Inflammatory macrophage treated with lipopolysaccharide for 1 hour (primary cell): Measurements from ENCODE around the gene SIK3.
A peak's percentile ranks its signal among the peaks of the same experiment; 100 is the strongest.

ENCODE experiments used
- DNase-seq, 2 donors: peaks; one replicate each; pipeline ENCODE4 v3.0.0-alpha.2; 2020 to 2022

Gene SIK3

GRCh38 chr11:116859175-116859574, 239.1 kb downstream of the SIK3 start:
- DNase-seq = no peak

- no peak for DNase-seq
These were observed 240.3 kb downstream of the SIK3 start for GRCh38 chr11:116857936-116858335.

GRCh38 chr11:116857316-116857715, 240.9 kb downstream of the SIK3 start:
- DNase-seq = no peak

GRCh38 chr11:116856423-116856822, 241.8 kb downstream of the SIK3 start:
- DNase-seq = no peak

- no peak for DNase-seq
These were observed 242.8 kb downstream of the SIK3 start for GRCh38 chr11:116855413-116855812.

GRCh38 chr11:116853461-116854073, 244.7 kb downstream of the SIK3 start:
- peak; percentile 82 to 88 for DNase-seq

- peak in 1 of 2 donors; percentile 22 for DNase-seq
These were observed 245.8 kb downstream of the SIK3 start for GRCh38 chr11:116852261-116853031.

GRCh38 chr11:116851626-116852025, 246.6 kb downstream of the SIK3 start:
- DNase-seq = peak; percentile 77 to 87

- DNase-seq = no peak
These were observed 248.7 kb downstream of the SIK3 start for GRCh38 chr11:116849486-116849885.

- no peak for DNase-seq
These were observed 249.2 kb downstream of the SIK3 start for GRCh38 chr11:116849060-116849459.

- no peak for DNase-seq
These were observed 250.6 kb downstream of the SIK3 start for GRCh38 chr11:116847612-116848011.

GRCh38 chr11:116844722-116845121, 253.5 kb downstream of the SIK3 start:
- DNase-seq = no peak

GRCh38 chr11:116843661-116844060, 254.6 kb downstream of the SIK3 start:
- no peak for DNase-seq

GRCh38 chr11:116842909-116843308, 255.3 kb downstream of the SIK3 start:
- no peak for DNase-seq

GRCh38 chr11:116842117-116842516, 256.1 kb downstream of the SIK3 start:
- DNase-seq = no peak

- DNase-seq = no peak
These were observed 257.4 kb downstream of the SIK3 start for GRCh38 chr11:116840746-116841296.

GRCh38 chr11:116840224-116840745, 257.9 kb downstream of the SIK3 start:
- no peak for DNase-seq

GRCh38 chr11:116838321-116839084, 259.7 kb downstream of the SIK3 start:
- DNase-seq = no peak

GRCh38 chr11:116837231-116838091, 260.8 kb downstream of the SIK3 start, which contains the start of gene APOA1:
APOA1 (minus strand) TSS chr11:116837622; CDS start chr11:116837387, 235 bp downstream.
- no peak for DNase-seq

- no peak for DNase-seq
These were observed 261.6 kb downstream of the SIK3 start for GRCh38 chr11:116836632-116836991.

- peak; percentile 40 to 56 for DNase-seq
These were observed 262.2 kb downstream of the SIK3 start for GRCh38 chr11:116835791-116836631.
